Adrenal gland (tissue), 12 donors: Measurements from ENCODE around the gene HPN. TPM values are rescaled to one million over a fixed set of nuclear protein-coding genes. Genes with fewer than 3 reads are reported as not detected.

Source experiments
- DNase-seq, 7 donors: peaks; one replicate each; pipeline ENCODE4 v3.0.0-alpha.2; 2019 to 2020
- H3K27ac ChIP-seq, 5 donors: fragments of 200-600 bp; sonication (generic) in 4 of 5; 1 replicate in 3 of 5; 2 replicates in 2 of 5; pipeline versions ENCODE4 v1.5.1 to v1.8.0; 2016 to 2020; ENCODE audit warnings: mild to moderate bottlenecking in 1 of 5
- H3K27me3 ChIP-seq: fragments of 200-600 bp; 2 replicates; pipeline ENCODE4 v1.8.0; 2021
- H3K36me3 ChIP-seq, 2 donors: fragments of 200-600 bp; replicated peaks in 1 of 2; 1 replicate in 1 of 2; 2 replicates in 1 of 2; pipeline versions ENCODE4 v1.5.1 to v1.8.0; 2018 to 2022
- H3K4me1 ChIP-seq, 2 donors: fragments of 200-600 bp; replicated peaks in 1 of 2; 1 replicate in 1 of 2; 2 replicates in 1 of 2; pipeline versions ENCODE4 v1.5.1 to v1.8.0; 2018 to 2021
- H3K4me3 ChIP-seq, 4 donors: fragments of 200-600 bp; sonication (generic) in 3 of 4; one replicate each; pipeline ENCODE4 v1.5.1; 2016 to 2018
- H3K9me3 ChIP-seq, 3 donors: fragments of 200-600 bp; sonication (generic) in 1 of 3; replicated peaks in 1 of 3; 1 replicate in 2 of 3; 2 replicates in 1 of 3; pipeline versions ENCODE4 v1.5.1 to v1.8.0; 2016 to 2021
- POLR2A ChIP-seq, 2 donors: fragments of 450-650 bp; IDR thresholded peaks; one replicate each; pipeline ENCODE4 v1.6.1; 2017; ENCODE audit warnings: antibody characterized with exemption in 2 of 2, mild to moderate bottlenecking in 2 of 2, moderate library complexity in 1 of 2
- WGBS, 4 donors: extraction: QIAGEN DNeasy Blood & Tissue Kit in 2 of 4; methylation state at CpG; one replicate each; pipeline versions ENCODE4 v1.1.5 to v1.1.7; 2013 to 2017; 5-methylcytosine and 5-hydroxymethylcytosine counted together
- intact Hi-C, 2 donors: fragments of 100-400 bp; cut with DNase I; formaldehyde crosslinking; loops; one replicate each; pipeline versions ENCODE4 v1.14.1 to v1.15.0; 2022 to 2023
- polyA plus RNA-seq, 3 donors: library from polyadenylated mRNA; stranded (reverse); fragments of 200-250 nt in 2 of 3; fragments of 350-450 nt in 1 of 3; fragmentation: Illumina TruSeq in 1 of 3; extraction: RNeasy Lipid Tissue Mini Kit (QIAGEN cat#74804) in 1 of 3; gene quantifications; one replicate each; pipeline ENCODE4 v1.2.3, GENCODE V29; 2013 to 2014
- total RNA-seq, 9 donors: library from RNA; depleted of rRNA in 4 of 9; stranded (reverse); fragments of >200 nt in 4 of 9; fragments of 120-200 nt in 1 of 9; fragmentation: NEBNext Ultra II Directional in 1 of 9; extraction: Animal tissue kit (Norgen Biotek cat#: 25700) in 1 of 9; gene quantifications; one replicate each; pipeline versions ENCODE4 v1.1.0 to v1.2.4, GENCODE V29; 2013 to 2023
- TF ChIP-seq, protein P1 (sequence below), 6 experiments: fragments of 450-650 bp in 4 of 6; fragments of 200-600 bp in 2 of 6; sonication (generic) in 1 of 6; IDR thresholded peaks; 1 replicate in 5 of 6; 2 replicates in 1 of 6; pipeline versions ENCODE4 v1.5.1 to v1.8.0; 2016 to 2021; ENCODE audit warnings: antibody characterized with exemption in 6 of 6, mild to moderate bottlenecking in 2 of 6, moderate library complexity in 1 of 6
- donor health status: healthy with polysubstance abuse.
- donor health status: Bipolar disorder and iron deficiency.
- donor health status: DM: yes; HTN: yes; CAD: no.
- donor health status: DM: no; HTN: no; CAD: no.
- donor health status: DM: no; HTN: no; CAD: no.
- donor health status: DM: yes; HTN: yes; CAD: no.

The HPN gene
- total and polyA plus RNA-seq, 12 donors, result 0.20 to 2.6 (median 0.88) TPM; not detected in 2

GRCh38 chr19:35076657-35077056 lies 35.1 kb downstream of the HPN start:
- 66 to 84% (median 77%) methylated on average over 5 to 8 of the region's 8 CpGs for WGBS, 4 donors
- no peaks in the 10 kb centered on the region for H3K4me1 ChIP-seq
- H3K27me3 ChIP-seq, result peaks cover 3% of the 10 kb centered on the region
- no peak overlapping the region for H3K4me3 ChIP-seq
- H3K9me3 ChIP-seq, result no peaks in the 10 kb centered on the region
- H3K27ac ChIP-seq, result no peak overlapping the region
- no peak for TF ChIP-seq POLR2A (IDR thresholded peaks at IDR 0.05)
- TF ChIP-seq, protein P1, sequence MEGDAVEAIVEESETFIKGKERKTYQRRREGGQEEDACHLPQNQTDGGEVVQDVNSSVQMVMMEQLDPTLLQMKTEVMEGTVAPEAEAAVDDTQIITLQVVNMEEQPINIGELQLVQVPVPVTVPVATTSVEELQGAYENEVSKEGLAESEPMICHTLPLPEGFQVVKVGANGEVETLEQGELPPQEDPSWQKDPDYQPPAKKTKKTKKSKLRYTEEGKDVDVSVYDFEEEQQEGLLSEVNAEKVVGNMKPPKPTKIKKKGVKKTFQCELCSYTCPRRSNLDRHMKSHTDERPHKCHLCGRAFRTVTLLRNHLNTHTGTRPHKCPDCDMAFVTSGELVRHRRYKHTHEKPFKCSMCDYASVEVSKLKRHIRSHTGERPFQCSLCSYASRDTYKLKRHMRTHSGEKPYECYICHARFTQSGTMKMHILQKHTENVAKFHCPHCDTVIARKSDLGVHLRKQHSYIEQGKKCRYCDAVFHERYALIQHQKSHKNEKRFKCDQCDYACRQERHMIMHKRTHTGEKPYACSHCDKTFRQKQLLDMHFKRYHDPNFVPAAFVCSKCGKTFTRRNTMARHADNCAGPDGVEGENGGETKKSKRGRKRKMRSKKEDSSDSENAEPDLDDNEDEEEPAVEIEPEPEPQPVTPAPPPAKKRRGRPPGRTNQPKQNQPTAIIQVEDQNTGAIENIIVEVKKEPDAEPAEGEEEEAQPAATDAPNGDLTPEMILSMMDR (IDR thresholded peaks at IDR 0.05), result no peak
- intact Hi-C loops, result no loop called here
- no peaks in the 10 kb centered on the region for H3K36me3 ChIP-seq
- DNase-seq, result no peak

- 88 to 93% (median 90%) methylated on average over 17 of the region's 17 CpGs for WGBS, 4 donors
- intact Hi-C loops, result no loop called here
- Histone ChIP-seq H3K27ac (no peak overlapping the region), H3K4me3 (no peak overlapping the region), H3K9me3 (no peaks in the 10 kb centered on the region), H3K27me3 (peaks cover 3% of the 10 kb centered on the region), H3K36me3 (no peaks in the 10 kb centered on the region), H3K4me1 (no peaks in the 10 kb centered on the region)
- no peak for TF ChIP-seq POLR2A (IDR thresholded peaks at IDR 0.05)
- TF ChIP-seq, protein P1 (IDR thresholded peaks at IDR 0.05), result no peak
- no peak for DNase-seq
Measured at GRCh38 chr19:35077411-35078223, 36.1 kb downstream of the HPN start.

DNA sequence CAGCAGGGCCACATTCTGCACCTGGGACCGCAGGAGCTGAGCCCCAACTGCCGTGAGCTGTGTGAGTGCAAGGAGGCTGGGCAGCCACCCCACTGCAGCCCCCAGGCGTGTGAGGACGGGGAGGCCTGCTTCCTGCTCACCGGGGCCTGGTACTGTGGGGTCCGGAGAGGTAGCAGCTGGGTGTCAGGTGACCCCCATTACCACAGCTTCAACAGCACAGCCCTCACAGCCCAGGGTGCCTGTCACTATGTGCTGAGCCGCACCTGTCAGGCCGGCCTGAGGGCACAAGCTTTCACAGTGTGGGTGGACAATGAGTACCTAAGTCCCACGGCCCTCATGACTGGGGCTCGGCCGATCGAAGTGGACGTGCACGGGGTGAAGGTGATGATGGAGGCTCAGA lies 38.3 kb downstream of the HPN start:
- H3K9me3 ChIP-seq, result no peaks in the 10 kb centered on the region

GRCh38 chr19:35080613-35081170 lies 39.2 kb downstream of the HPN start:
- Histone ChIP-seq H3K27ac (no peak overlapping the region), H3K4me3 (no peak overlapping the region), H3K36me3 (no peaks in the 10 kb centered on the region), H3K4me1 (no peaks in the 10 kb centered on the region), H3K27me3 (peaks cover under 1% of the 10 kb centered on the region), H3K9me3 (no peaks in the 10 kb centered on the region)
- TF ChIP-seq, protein P1 (IDR thresholded peaks at IDR 0.05), result no peak
- no peak for TF ChIP-seq POLR2A (IDR thresholded peaks at IDR 0.05)
- intact Hi-C loops, result no loop called here
- DNase-seq, result peak in 1 of 7 donors; percentile 5
- WGBS, 4 donors, result 75 to 100% (median 85%) methylated on average over 1 to 16 of the region's 16 CpGs

More for the DNA sequence above, 38.3 kb downstream of the HPN start:
- Histone ChIP-seq H3K4me3 (no peak overlapping the region), H3K27ac (no peak overlapping the region), H3K36me3 (no peaks in the 10 kb centered on the region), H3K4me1 (no peaks in the 10 kb centered on the region), H3K27me3 (peaks cover 3% of the 10 kb centered on the region)
- DNase-seq, result no peak
- intact Hi-C loops, result no loop called here
- 76 to 89% (median 88%) methylated on average over 11 to 14 of the region's 14 CpGs for WGBS, 4 donors
- no peak for TF ChIP-seq POLR2A (IDR thresholded peaks at IDR 0.05)
- TF ChIP-seq, protein P1 (IDR thresholded peaks at IDR 0.05), result no peak
